CD14-positive monocyte (primary cell): ENCODE results near the gene HNRNPA2B1. TPM values are rescaled to one million over a fixed set of nuclear protein-coding genes. Genes with fewer than 3 reads are reported as not detected.
A peak's percentile ranks its signal among the peaks of the same experiment; 100 is the strongest.

Source experiments
- DNase-seq, 3 donors: peaks; one replicate each; pipeline ENCODE4 v3.0.0-alpha.2; 2011 to 2022
- H2AFZ ChIP-seq: 2 replicates; pipeline ENCODE4 v1.6.0; 2012; ENCODE audit warnings: mild to moderate bottlenecking, low read depth, low read length, inconsistent platforms; ENCODE audit not compliant: insufficient read depth, poor library complexity, severe bottlenecking
- H3K27ac ChIP-seq, 2 donors: 1 replicate in 1 of 2; 2 replicates in 1 of 2; pipeline ENCODE4 v1.5.1; 2012 to 2013; ENCODE audit warnings: low read length in 2 of 2, control low read depth in 1 of 2, inconsistent platforms in 1 of 2, low read depth in 1 of 2, mild to moderate bottlenecking in 1 of 2
- H3K27me3 ChIP-seq, 2 donors: one replicate each; pipeline versions ENCODE4 v1.6.0 to v1.6.1; 2011 to 2013; ENCODE audit warnings: low read length in 2 of 2; ENCODE audit not compliant: control insufficient read depth in 2 of 2, insufficient read depth in 2 of 2
- H3K36me3 ChIP-seq, 2 donors: replicated peaks in 1 of 2; 1 replicate in 1 of 2; 2 replicates in 1 of 2; pipeline versions ENCODE4 v1.5.1 to v1.6.1; 2012 to 2013; ENCODE audit warnings: low read length in 2 of 2, control low read depth in 1 of 2, inconsistent platforms in 1 of 2, mild to moderate bottlenecking in 1 of 2; ENCODE audit not compliant: insufficient read depth in 2 of 2, control insufficient read depth in 1 of 2
- H3K4me1 ChIP-seq, 2 donors: 1 replicate in 1 of 2; 2 replicates in 1 of 2; pipeline versions ENCODE4 v1.5.1 to v1.6.1; 2012 to 2013; ENCODE audit warnings: low read length in 2 of 2, control low read depth in 1 of 2, inconsistent platforms in 1 of 2, mild to moderate bottlenecking in 1 of 2, moderate library complexity in 1 of 2; ENCODE audit not compliant: insufficient read depth in 2 of 2, control insufficient read depth in 1 of 2
- H3K4me2 ChIP-seq: replicated peaks from 2 replicates; pipeline ENCODE3; 2012; ENCODE audit warnings: low read length, moderate library complexity, mild to moderate bottlenecking; ENCODE audit not compliant: poor library complexity, severe bottlenecking; ENCODE audit errors: extremely low read depth
- H3K4me3 ChIP-seq, 3 experiments: fragments of 200-600 bp in 1 of 3; sonication (generic) in 1 of 3; replicated peaks in 1 of 3; 1 replicate in 2 of 3; 2 replicates in 1 of 3; pipeline ENCODE4 v1.5.1; 2011 to 2013; ENCODE audit warnings: low read length in 3 of 3, mild to moderate bottlenecking in 3 of 3, control low read depth in 2 of 3, low read depth in 2 of 3, inconsistent platforms in 1 of 3, moderate library complexity in 1 of 3
- H3K79me2 ChIP-seq: 2 replicates; pipeline ENCODE4 v1.6.0; 2012; ENCODE audit warnings: mild to moderate bottlenecking, control low read depth, inconsistent platforms, low read length, moderate library complexity; ENCODE audit not compliant: insufficient read depth
- H3K9ac ChIP-seq: 2 replicates; pipeline ENCODE4 v1.6.0; 2017; ENCODE audit warnings: low read length, mild to moderate bottlenecking; ENCODE audit not compliant: insufficient read depth, poor library complexity, severe bottlenecking
- H3K9me3 ChIP-seq, 2 donors: replicated peaks in 1 of 2; 1 replicate in 1 of 2; 2 replicates in 1 of 2; pipeline versions ENCODE4 v1.5.1 to v1.6.1; 2012 to 2013; ENCODE audit warnings: low read length in 2 of 2, control low read depth in 1 of 2; ENCODE audit not compliant: control insufficient read depth in 1 of 2, insufficient read depth in 1 of 2
- H4K20me1 ChIP-seq: 2 replicates; pipeline ENCODE4 v1.6.0; 2012; ENCODE audit warnings: mild to moderate bottlenecking, low read length, control low read depth, moderate library complexity; ENCODE audit not compliant: insufficient read depth
- H3K27ac Mint-ChIP-seq, 7 donors: one replicate each; pipeline ENCODE4 v1.8.0; 2020; ENCODE audit warnings: mild to moderate bottlenecking in 7 of 7, mixed read lengths in 7 of 7, moderate library complexity in 6 of 7, inconsistent platforms in 2 of 7
- H3K27me3 Mint-ChIP-seq, 3 donors: one replicate each; pipeline ENCODE4 v1.8.0; 2021 to 2022; ENCODE audit warnings: low read depth in 3 of 3, mild to moderate bottlenecking in 3 of 3, mixed read lengths in 3 of 3, moderate library complexity in 3 of 3, inconsistent platforms in 1 of 3
- H3K36me3 Mint-ChIP-seq, 2 donors: one replicate each; pipeline ENCODE4 v1.8.0; 2020; ENCODE audit warnings: mixed read lengths in 2 of 2, inconsistent platforms in 1 of 2, mild to moderate bottlenecking in 1 of 2
- H3K4me1 Mint-ChIP-seq: one replicate; pipeline ENCODE4 v1.8.0; 2020; ENCODE audit warnings: mild to moderate bottlenecking, mixed read lengths
- H3K4me3 Mint-ChIP-seq, 2 donors: one replicate each; pipeline ENCODE4 v1.8.0; 2020; ENCODE audit warnings: mild to moderate bottlenecking in 2 of 2, mixed read lengths in 2 of 2, moderate library complexity in 1 of 2
- H3K9me3 Mint-ChIP-seq, 7 donors: one replicate each; pipeline ENCODE4 v1.8.0; 2020 to 2022; ENCODE audit warnings: mixed read lengths in 7 of 7, mild to moderate bottlenecking in 6 of 7, moderate library complexity in 6 of 7, inconsistent platforms in 2 of 7
- WGBS: methylation state at CpG from one replicate; pipeline ENCODE4 v1.1.5; 2013; ENCODE audit warnings: missing lambda C conversion rate; ENCODE audit not compliant: insufficient coverage; 5-methylcytosine and 5-hydroxymethylcytosine counted together
- intact Hi-C, 2 donors: fragments of 100-400 bp; cut with micrococcal nuclease; formaldehyde crosslinking; loops; one replicate each; pipeline versions ENCODE4 v1.15.0 to v1.15.1; 2023
- polyA plus RNA-seq, 3 donors: library from polyadenylated mRNA; depleted of rRNA in 1 of 3; unstranded in 2 of 3; stranded (reverse) in 1 of 3; fragments of 300-500 nt in 2 of 3; fragments of >200 nt in 1 of 3; fragmentation: Illumina TruSeq in 2 of 3; gene quantifications; 1 replicate in 2 of 3; 2 replicates in 1 of 3; pipeline ENCODE4 v1.2.3, GENCODE V29; 2012 to 2021
- TF ChIP-seq, protein P1 (sequence below): fragments of 200-600 bp; IDR thresholded peaks from one replicate; pipeline ENCODE4 v1.8.0; 2022; ENCODE audit warnings: antibody characterized with exemption, mild to moderate bottlenecking

HNRNPA2B1 gene
- polyA plus RNA-seq, 3 donors: 249 to 391 (median 269) TPM

DNA sequence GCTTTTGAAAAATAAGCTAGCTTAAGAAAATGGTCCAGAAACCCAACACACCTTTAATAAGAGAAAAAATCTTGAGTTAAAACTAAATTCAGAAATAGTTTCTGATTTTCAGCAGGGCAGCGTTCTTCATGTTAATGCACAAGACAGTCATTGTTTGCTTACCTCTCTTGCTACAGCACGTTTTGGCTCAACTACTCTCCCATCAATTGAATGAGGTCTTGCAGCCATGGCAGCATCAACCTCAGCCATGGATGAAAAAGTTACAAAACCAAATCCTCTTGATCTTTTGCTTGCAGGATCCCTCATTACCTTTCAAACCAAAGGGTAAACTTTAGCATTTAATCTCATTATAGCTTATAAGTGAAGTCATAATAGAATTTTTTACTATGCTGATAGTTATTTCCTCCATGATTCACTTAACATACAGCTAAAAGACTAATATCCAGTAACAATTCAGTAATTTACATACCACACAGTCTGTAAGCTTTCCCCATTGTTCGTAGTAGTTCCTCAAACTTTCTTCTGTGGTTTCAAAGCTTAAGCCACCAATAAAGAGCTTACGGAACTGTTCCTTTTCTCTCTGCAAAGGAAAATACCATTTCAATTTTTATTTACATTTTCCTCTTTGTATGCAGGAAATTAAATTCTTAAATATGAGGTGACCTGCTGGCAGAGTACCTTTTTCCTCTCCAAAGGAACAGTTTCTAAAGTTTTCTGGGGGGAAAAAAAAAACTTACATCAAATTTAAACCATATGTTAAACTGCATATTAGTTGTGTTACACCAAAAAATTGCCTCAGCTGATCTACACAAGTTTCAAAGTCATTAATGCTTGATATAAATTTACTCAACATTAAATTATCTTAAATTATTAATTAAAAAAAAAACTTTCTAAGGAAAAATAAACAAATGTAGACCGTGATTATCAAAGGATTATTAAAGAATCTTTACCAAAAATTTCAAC, 3.1 kb downstream of the HNRNPA2B1 start:
- Mint-ChIP-seq H3K4me1 (peaks cover 45% of the 10 kb centered on the region), H3K4me3 (peak overlapping the region; percentile 99 to 100), H3K9me3 (peaks cover 0 to 6% (median 2%) of the 10 kb centered on the region in 7 donors), H3K27ac (peak overlapping the region; percentile 68 to 100 (median 95)), H3K36me3 (peaks cover 58 to 61% of the 10 kb centered on the region in 2 donors), H3K27me3 (peaks cover 0 to 4% (median 0%) of the 10 kb centered on the region in 3 donors)
- intact Hi-C loops: loop anchor here (2.0 to 10.0 kb wide), 6 partner anchors 40 to 305 kb away; partner anchors contain the start of gene NFE2L3 (in 1 of the 2)
- peaks cover 91% of the 10 kb centered on the region for H3K79me2 ChIP-seq
- H2AFZ ChIP-seq: no peak overlapping the region
- TF ChIP-seq, protein P1, sequence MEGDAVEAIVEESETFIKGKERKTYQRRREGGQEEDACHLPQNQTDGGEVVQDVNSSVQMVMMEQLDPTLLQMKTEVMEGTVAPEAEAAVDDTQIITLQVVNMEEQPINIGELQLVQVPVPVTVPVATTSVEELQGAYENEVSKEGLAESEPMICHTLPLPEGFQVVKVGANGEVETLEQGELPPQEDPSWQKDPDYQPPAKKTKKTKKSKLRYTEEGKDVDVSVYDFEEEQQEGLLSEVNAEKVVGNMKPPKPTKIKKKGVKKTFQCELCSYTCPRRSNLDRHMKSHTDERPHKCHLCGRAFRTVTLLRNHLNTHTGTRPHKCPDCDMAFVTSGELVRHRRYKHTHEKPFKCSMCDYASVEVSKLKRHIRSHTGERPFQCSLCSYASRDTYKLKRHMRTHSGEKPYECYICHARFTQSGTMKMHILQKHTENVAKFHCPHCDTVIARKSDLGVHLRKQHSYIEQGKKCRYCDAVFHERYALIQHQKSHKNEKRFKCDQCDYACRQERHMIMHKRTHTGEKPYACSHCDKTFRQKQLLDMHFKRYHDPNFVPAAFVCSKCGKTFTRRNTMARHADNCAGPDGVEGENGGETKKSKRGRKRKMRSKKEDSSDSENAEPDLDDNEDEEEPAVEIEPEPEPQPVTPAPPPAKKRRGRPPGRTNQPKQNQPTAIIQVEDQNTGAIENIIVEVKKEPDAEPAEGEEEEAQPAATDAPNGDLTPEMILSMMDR: no peak
- H3K9me3 ChIP-seq: no peaks in the 10 kb centered on the region
- H3K9ac ChIP-seq: peak overlapping the region; percentile 91
- DNase-seq: peak; percentile 67 to 92 (median 85)
- no peaks in the 10 kb centered on the region for H3K27me3 ChIP-seq
- H3K36me3 ChIP-seq: peaks cover 48 to 49% of the 10 kb centered on the region in 2 donors
- H3K4me1 ChIP-seq: peaks cover 45 to 52% of the 10 kb centered on the region in 2 donors
- peak overlapping the region; percentile 65 to 99 (median 67) for H3K4me3 ChIP-seq
- peak overlapping the region in 1 of 2 donors; percentile 93 for H3K27ac ChIP-seq
- peaks cover 81% of the 10 kb centered on the region for H4K20me1 ChIP-seq
- peak overlapping the region; percentile 84 for H3K4me2 ChIP-seq
- WGBS: 33% methylated on average over 3 of the region's 5 CpGs

DNA sequence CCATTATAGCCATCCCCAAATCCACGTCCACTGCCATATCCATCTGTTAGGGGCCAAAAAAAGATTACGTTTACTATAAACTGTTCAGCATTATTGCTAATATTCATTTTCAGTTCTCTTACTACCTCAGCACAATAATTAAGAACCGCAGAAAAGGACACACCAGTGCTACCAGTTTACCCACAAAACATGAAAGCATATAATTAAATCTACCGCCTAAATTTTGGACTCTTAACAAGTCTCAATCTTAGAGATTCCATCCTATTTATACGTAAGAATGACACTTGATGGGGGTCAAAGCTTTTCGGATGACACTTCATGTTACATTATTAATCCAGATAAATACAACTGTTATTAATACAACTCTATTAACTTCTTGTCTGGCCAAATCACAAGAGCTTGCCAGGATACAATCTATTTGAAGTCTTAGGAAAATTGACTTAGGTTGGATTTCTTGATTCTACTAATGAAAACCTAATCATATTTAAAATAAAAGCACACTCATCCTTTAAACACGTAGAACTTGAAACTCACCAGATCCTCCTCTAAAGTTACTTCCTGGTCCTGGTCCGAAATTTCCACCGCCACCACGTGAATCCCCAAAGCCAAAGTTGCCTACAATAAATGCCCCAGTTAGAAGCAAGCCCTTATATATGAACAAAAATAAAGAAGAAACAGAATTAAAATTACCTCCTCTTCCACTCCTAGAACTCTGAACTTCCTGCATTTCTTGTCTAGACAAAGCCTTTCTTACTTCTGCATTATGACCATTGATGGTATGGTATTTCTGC, 4.5 kb downstream of the HNRNPA2B1 start:
- WGBS: 96% methylated on average over 4 of the region's 10 CpGs
- Histone ChIP-seq H3K9me3 (no peaks in the 10 kb centered on the region), H4K20me1 (peaks cover 95% of the 10 kb centered on the region), H3K4me2 (peak overlapping the region; percentile 84), H3K79me2 (peaks cover 95% of the 10 kb centered on the region), H3K9ac (no peak overlapping the region), H2AFZ (no peak overlapping the region), H3K4me1 (peaks cover 46 to 57% of the 10 kb centered on the region in 2 donors), H3K4me3 (peak overlapping the region in 1 of 3 experiments; percentile 99), H3K36me3 (peaks cover 60 to 63% of the 10 kb centered on the region in 2 donors), H3K27ac (peak overlapping the region in 1 of 2 donors; percentile 80), H3K27me3 (no peaks in the 10 kb centered on the region)
- TF ChIP-seq, protein P1: no peak
- H3K9me3 Mint-ChIP-seq: peaks cover 0 to 6% (median 2%) of the 10 kb centered on the region in 7 donors
- peaks cover 51% of the 10 kb centered on the region for H3K4me1 Mint-ChIP-seq
- H3K27me3 Mint-ChIP-seq: peaks cover 0 to 4% (median 0%) of the 10 kb centered on the region in 3 donors
- peak overlapping the region; percentile 31 to 100 (median 72) for H3K27ac Mint-ChIP-seq
- H3K4me3 Mint-ChIP-seq: peak overlapping the region; percentile 34 to 63
- intact Hi-C loops: loop anchor here (5.0 to 10.0 kb wide), 5 partner anchors 39 to 304 kb away; no protein-coding TSS in a partner anchor
- DNase-seq: peak in 2 of 3 donors; percentile 39 to 49
- peaks cover 71 to 74% of the 10 kb centered on the region in 2 donors for H3K36me3 Mint-ChIP-seq
